ENCODE measurements around the gene KIAA1614.

The KIAA1614 gene, protein sequence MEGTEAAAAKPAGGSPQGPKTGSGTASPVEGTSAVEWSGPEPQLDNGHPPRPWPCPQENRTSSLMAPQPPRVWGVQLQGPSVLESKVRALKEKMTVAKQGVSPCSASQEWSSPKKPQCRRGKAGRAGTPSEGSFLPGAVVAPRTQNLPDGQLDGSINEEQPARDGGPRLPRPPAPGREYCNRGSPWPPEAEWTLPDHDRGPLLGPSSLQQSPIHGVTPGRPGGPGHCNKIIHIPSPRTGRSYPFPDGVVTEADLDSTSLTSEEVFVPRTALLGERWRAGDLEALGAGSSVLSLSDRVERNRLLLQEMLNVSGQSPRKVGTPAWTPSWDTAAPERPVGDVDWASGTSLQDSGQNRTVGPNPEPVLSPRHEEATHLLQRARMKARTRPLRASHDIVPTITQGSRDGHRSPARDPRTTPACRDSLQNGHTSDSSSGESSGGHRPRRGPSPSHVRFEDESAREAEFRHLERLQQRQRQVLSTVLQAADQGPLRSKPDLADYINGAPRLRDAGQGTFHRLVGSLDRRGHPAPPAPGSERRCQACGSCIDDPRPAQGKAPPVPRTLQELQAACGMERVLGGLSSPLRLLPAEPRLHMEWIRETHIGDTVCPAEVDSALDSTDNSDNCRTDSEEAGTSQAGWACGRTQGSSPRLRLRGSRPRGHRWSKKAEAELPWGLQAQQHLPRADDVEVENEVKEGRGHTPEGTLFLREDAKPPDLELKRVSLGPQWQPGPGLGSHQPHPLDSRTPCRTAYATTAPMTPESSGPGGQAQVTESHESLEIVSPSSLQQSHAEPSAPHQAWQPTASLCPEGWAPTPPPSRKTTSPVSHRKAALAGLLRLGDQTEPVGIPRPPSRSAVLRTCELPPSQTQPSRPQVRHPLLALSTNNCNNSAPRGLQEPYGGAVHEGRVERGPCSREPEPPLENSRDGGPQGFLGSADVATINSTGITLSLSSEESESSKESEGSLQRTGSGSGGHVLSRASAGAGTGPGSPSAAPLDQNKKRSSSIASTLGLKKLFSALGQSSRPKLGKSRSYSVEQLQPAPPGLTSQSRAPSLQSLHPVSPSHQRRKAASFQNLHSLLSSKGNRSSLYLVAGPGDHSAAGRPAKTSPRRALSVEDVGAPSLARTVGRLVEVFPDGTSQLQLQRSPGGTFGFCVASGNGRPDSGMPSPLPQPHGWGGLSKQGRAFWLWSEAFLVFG

DNA sequence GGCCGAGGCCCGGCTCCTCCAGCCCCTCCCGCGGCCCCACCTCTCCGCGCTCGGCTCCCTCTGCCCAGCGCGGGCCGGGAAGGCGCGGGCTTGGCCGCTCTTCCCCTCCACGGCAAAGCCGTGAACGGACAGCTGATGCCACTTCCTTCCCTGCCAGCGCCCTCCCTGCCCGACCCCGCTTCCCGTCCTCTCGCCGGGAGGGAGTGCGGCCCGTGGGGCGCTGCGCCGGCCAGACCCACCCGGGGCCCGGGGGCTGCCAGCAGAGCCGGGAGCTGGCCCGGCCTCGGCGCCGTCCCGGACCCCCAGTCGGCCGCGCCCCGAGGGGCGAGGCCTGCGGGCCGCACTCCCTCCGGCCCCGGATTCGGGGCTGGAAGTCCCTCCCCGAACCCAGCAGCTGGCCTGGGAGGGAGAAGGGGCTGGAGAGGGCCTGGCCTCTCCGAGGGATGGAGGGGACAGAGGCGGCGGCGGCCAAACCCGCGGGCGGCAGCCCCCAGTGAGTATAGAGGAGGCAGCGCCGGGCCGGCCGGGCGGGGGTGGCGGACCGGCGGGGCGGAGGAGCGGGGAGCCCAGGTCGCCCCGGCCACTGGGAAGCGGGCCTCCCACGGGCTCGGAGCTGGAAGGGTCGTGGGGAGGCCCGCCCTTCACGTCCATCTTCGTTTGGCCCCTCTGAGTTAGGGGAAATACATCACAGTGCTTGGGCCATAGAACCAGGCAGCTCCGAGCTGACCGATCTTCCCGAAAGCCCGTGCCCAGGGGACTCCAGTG lies at the start of gene KIAA1614:
KIAA1614 (plus strand) TSS at position 97 of the 765 bp plus-strand sequence; CDS start at position 444, 347 bp downstream.
- DNase-seq = peak in 21 of 58 donors; percentile 7 to 55 (median 32)

DNA sequence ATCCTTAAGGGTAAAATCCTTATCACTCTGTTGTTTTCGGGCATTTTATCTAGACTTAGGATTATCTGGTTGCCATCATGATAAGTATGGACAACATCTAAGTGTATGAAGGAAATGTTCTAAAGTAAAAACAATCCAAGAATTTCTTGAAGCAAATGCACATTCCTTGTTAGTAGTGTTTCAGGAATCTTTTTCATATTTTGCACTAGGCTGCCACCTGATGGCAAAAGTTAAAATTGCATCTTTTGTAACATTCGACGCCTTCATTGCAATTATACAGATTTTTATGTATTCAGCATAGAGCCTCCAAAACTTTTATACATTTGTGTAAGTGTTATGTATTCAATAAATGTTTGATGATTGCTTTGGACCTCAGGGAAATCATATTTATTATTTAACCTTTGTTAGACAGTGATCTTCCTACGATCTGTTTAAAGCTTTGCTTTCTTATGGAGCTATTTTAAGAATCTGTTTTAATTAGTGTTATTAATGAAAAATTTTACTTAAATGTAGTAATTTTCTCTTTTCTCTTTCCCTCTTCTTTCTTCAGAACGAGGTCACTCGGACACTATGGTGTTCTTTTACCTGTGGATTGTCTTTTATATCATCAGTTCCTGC lies 49.4 kb upstream of the KIAA1614 start:
- peak in 9 of 58 donors; percentile 0 to 34 (median 8) for DNase-seq

DNA sequence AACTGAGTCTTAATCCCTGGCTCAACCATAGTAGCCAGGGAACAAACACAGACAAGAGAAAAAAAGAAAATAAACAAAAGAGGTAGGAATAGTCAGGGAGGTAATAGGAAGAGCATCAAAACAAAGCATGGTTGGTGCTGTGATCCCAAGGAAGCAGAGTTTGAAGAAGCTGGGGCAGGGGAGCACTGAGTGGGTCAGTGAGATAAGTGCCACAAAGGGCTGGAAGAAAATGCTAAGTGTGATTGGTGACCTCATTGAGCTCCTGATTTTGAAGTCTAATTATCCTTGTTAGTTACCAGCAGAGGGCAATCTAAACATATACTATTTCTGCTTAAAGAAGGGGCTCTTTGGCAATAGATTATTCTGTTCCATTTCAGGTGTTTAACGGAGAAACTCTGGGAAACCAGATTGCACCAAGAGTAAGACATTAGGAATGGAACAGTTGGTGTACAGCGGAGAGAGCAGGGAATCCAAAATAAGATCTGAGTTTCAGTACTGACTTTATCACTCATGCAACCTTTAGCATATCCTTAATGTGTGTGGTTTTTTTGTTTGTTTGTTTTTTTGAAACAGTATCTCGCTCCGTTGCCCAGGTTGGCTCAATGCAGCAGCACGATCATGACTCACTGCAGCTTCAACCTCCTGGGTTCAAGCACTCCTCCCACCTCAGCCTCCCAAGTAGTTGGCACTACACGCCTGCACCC lies 30.7 kb upstream of the KIAA1614 start:
- peak in 5 of 58 donors; percentile 6 to 47 (median 11) for DNase-seq

DNA sequence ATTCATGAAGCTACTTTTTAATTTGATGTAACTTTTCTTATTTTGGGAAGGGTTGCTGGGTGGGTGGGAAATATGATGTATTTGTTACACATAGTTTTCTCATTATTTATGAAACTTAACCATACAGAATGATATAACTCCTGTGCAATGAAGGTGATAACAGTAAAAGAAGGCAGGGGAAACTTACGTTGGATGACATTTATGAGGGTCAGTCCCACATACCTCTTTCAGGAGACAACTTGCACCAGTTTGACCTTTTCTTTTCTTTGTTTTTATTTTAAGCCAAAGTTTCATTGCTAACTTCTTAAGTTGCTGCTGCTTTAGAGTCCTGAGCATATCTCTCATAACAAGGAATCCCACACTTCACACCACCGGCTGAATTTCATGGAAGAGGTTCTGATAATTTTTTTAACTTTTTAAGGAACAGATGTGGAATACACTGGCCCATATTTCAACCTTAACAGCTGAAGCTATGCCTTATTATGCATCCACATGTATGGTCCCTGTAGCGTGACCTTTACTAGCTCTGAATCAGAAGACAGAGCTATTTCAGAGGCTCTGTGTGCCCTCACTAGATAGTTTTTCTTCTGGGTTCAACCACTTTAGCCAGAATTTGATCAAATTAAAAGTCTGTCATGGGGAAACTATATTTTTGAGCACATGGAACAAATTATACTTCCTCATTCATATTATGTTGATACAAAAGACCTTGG lies 28.0 kb upstream of the KIAA1614 start:
- DNase-seq = no peak

DNA sequence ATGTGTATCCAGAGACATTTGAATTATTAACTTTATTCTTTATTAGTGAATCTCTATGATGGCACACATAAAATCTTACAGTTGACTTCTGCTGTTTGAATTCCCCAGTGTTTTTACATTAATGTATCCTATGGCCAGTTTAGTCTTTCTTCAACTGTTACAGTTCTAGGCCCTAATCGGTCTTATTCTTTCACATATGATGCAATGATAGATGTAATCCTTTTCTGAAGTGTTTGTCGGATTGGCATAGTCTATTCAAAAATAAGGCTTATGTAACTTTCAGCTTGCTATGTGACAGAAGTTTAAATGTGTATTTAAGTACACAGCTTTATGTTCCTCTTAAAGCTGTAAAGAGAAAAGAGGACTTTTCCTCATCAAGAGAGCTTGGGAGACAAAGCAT lies 26.4 kb upstream of the KIAA1614 start:
- no peak for DNase-seq

DNA sequence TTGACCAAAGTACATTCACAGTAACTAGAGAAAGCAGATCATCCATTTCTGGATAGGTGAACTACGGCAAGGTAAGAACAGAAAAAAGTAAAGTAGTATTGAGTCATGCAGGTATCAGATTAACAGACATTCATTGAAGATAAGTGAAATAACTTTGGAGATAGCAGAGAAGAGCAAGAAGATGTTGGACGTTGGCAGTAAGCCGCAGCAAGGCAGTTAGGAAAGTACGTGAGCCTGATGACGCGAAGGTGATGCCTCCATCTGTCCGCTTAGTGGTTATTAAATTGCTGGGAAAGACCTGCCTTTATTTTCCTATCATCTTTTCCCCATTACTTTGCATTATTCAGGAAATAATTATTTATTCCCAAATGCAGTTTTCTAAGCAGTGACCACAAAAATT lies 24.9 kb upstream of the KIAA1614 start:
- no peak for DNase-seq

DNA sequence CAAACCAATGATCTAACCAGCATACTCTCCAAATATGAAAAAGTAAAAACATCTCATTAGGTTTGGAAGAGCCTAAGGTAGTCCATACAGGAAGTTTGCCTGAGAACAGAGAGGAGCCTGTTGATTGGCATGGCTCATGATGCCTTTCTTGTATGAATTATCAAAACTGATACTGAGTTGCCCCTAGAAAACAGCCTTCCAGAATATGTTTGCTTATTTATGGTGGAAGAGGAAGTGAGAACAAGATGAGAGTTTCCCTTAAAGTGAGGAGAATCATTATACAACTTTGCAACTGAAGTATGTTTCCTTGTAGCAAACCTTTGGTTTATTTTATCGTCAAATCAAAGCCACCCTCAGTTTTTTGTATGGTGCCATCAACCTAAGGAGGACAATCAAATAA lies 23.8 kb upstream of the KIAA1614 start:
- no peak for DNase-seq

DNA sequence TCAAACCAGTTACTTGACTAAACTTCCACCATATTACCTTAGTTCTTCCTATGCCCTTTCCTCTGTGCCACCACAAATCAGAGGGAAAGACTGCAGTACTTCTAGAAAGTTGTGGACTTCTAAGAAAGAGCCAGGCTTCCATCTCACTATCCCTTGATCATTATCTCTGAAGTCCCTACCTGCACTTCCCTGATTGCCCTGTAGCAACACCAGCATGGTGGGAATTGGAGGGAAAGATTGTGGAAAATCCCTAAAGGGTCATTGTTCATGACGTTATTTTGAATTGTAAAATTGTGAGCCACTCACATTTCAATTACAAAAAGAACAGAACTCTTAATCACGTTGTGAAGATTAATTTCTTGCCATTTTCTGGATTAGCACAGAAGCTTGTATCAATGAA lies 23.4 kb upstream of the KIAA1614 start:
- DNase-seq = no peak

DNA sequence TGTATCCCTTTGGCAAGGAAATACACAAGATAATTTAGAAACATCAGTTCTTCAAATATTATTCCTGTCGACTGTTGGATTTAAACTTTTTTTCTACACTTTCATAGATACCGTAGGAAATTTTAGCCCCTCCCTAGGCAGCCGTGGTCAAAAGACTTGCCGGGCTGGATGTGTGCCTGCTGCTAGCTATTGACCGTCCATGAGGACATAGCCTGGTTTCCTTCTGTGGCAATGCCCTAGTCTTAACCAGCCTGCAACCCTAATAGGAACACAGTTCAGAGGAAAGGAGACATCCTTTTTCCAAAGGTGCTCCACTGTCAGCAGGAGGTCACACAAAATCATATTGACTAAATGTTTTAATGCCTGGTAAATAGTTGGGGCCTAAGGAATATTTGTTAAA lies 20.4 kb upstream of the KIAA1614 start:
- DNase-seq = no peak

DNA sequence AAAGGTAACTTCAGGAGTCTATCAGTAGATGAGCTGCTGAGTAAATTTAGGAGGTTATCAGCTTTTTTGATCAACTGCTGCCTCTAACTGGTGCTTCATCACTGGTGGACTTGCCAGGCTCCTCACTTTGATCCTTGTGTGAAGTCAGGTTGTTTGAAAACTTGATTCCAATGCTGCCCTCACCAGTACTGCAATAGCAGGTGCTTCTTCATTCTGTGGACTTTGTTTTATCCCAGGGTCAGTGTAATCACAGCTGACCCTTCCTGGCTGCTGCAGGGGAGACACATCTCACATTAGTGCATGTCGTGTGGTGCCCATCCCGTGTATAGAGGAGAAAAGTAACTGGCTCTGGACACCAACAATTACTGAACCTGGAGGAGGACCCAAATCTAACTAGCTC lies 20.0 kb upstream of the KIAA1614 start:
- no peak for DNase-seq

DNA sequence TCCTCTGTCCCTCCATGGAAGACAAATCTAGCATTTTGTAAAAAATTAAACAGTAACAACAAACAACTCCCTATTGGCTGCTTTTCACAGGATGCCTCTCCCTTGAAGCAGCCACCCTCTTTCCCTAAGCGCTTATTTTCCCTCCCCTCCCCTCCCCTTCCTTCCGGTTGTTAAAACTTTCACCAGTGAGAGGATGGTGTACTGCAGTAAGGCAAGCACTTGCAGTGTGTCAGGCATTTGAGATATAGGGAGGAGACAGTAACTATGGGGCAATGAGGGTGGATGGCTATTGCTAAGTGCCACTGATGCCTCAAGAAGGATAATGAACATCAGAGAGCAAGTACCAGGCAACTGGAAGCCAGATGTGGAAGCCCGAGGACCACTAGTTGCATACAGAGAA lies 19.1 kb upstream of the KIAA1614 start:
- no peak for DNase-seq

DNA sequence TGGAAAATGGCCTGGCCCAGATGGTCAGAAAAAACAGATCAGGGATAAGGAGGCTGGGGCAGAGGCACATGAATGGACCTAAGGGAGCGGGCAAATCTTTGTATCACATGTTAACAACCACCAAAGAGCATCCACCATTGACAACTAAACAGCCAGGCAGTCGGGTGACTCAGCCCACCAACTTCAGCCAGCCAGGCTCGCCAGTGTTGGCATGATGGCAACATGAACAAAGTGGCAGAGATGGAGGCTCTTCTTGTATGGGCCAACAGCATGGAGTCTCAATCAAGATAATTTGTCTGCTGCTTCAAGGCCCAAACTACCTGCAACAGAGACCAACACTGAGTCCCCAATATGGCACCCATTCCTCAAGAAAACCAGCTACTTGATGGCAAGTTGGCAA lies 16.5 kb upstream of the KIAA1614 start:
- DNase-seq = no peak

DNA sequence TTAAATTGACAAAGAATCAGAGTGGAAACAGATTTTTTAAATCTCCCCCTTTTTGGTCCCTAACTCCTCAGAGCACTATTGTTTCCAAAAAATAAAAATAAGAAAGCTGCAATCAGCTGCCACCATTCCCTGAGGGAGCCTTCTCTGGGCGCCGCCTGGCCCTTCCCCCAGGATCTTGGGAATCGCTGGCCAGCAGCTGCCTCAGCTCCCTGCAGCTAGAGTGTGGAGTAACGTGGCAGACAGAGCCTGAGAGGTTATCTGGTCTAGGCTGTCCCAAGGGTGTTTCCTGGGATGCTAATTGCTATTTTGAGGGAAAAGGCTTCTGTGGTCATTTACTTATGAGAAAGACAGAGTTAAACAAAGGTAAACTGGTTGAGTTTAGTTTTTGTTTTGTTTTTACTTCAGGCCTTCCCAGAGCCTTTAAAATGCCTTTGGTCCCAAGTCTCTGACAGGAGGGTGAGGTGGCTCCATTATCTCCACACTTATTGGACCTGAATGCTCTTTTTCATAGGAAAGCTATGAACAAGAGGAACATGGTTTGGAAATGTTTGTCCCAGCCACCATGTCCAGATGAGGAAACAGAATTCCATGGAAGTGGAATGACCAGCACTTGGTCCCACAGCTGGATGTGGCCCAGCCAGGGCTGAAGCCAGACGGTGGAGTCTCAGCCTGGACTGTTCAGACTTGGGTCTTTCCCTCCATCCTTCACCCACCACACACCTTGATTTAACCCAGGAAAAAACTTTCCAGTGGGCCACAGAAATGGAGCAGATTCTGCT lies 14.1 kb upstream of the KIAA1614 start:
- DNase-seq = no peak

DNA sequence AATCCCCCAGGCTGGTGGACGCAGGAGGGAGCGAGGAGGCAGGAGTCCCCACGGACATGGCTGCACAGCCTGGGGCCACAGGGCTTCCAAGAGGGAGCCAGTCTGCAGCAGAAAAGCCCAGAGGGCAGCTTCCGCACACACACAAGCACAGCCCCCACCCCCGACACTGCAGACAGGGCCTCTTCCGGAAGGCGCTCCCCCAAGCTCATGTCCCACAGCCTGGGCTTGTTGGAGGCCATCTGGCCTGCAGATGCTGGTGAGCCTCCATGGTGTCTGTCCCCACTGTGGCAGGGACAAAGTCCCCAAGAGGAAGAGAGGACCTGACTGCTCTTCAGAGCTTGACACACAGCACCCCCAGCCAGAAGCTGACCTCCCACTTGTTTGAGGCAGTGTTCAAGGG lies 13.4 kb upstream of the KIAA1614 start:
- DNase-seq = no peak

DNA sequence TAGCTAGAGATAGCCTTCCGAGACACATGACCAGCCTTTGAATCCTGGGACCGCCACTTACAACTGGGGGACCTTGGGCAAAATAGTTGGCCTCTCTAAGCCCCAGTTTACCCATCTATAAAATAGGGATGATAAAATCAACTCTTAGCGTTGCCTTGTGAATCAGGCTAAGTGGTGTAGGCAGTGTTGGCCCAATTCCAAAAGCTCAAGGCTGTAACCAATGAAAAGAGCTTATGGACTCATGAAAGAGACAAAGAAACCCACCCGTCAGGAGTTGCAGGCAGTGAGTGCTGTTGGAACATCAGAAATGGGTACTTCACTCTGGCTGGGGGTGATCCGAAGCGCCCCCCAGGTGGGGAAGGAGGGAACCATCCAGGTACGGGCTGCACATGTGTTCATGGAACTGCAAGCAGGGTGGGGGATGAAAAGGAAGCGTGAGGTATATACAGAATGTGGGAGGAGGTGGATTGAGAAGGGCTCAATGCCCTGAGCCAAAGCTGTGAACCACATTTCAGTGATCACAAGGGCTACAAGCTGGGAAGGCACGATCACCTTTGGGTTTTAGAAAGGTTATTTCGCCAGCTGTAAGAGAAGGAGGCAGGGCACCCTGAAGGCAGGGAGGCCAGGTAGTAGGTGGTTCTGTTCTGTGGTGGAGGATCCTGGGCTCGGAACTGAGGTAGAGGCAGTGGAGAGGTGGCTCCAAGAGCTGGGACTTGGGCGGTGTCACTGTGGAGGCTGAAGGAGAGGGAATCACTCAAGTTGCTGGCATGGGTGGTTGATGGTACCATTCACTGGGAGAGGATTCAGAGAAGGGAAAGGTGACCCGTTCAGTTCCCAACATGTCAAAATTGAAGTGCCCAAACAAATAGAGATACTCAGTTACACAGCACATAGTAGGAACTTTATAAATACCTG lies 11.4 kb upstream of the KIAA1614 start:
- DNase-seq = no peak

DNA sequence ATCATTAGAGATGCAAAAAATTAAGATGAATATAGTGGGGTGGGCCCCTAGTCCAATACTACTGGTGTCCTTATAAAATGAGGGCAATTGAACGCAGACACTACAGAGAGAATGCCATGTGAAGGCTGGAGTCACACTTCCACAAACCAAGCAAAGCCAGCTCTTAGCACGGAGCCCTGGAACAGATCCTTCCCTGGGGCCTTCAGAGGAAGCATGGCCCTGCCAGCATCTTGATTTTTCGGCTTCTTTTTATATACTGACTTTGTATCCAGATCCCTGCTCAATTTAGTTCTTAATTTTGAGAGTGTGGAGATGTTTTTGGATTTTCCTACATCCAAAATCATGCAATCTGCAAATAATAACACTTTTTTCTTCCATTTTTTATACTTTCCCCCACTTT lies 10.2 kb upstream of the KIAA1614 start:
- no peak for DNase-seq

DNA sequence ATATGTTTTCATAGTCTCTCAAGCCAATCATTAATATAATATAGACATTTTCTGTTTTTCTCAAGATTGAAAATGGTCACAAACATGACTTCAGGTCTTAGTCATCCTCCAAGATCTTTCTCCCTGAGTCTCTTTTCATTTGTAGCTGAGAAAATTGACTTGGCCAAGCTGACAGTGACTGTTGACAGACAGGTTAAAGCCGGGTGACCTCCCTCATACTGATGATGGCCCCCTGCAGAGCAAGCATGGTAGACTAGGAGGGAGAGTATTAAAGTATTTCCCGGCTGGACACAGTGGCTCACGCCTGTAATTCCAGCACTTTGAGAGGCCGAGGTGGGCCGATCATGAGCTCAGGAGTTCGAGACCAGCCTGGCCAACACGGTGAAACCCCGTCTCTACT lies 6.8 kb upstream of the KIAA1614 start:
- no peak for DNase-seq
